Brain microvascular endothelial cell (primary cell): ENCODE measurements around the gene MEGF6.

Experiments
- DNase-seq: peaks from one replicate; pipeline ENCODE4 v3.0.0-alpha.2; 2020
- H3K27ac ChIP-seq: fragments of 250-450 bp; sonication (Bioruptor Pico); 2 replicates; pipeline ENCODE4 v1.5.1; 2020; ENCODE audit warnings: mild to moderate bottlenecking, moderate library complexity
- H3K27me3 ChIP-seq: fragments of 250-450 bp; sonication (Bioruptor Pico); replicated peaks from 2 replicates; pipeline ENCODE4 v1.5.1; 2020; ENCODE audit warnings: mild to moderate bottlenecking
- H3K36me3 ChIP-seq: fragments of 250-450 bp; sonication (Bioruptor Pico); replicated peaks from 2 replicates; pipeline ENCODE4 v1.5.1; 2020; ENCODE audit warnings: mild to moderate bottlenecking
- H3K4me3 ChIP-seq: 2 replicates; pipeline ENCODE4 v1.5.1; 2011; ENCODE audit warnings: low read depth, mild to moderate bottlenecking, control low read depth, low read length, moderate library complexity
- CTCF ChIP-seq: IDR thresholded peaks from 2 replicates; pipeline ENCODE4 v1.5.1; 2011; ENCODE audit warnings: low read depth, mild to moderate bottlenecking, moderate library complexity, low read length, control low read depth, inconsistent platforms; ENCODE audit errors: missing control alignments
- in situ Hi-C: cut with HindIII; loops from 2 replicates; pipeline ENCODE4 v1.10.0; 2017; ENCODE audit warnings: low sequenced_read_pairs, low pct_ligation_motif_present

MEGF6 gene

GRCh38 chr1:3555131-3555920 lies 56.0 kb downstream of the MEGF6 start:
- DNase-seq: no peak
- H3K36me3 ChIP-seq: no peaks in the 10 kb centered on the region
- H3K27ac ChIP-seq: no peak overlapping the region
- TF ChIP-seq CTCF: no peak
- in situ Hi-C loops: no loop called here
- H3K4me3 ChIP-seq: no peak overlapping the region
- H3K27me3 ChIP-seq: no peaks in the 10 kb centered on the region

- no peak for DNase-seq
- no peak overlapping the region for H3K4me3 ChIP-seq
- no peaks in the 10 kb centered on the region for H3K36me3 ChIP-seq
- no peak for TF ChIP-seq CTCF
- in situ Hi-C loops: no loop called here
- H3K27me3 ChIP-seq: no peaks in the 10 kb centered on the region
- H3K27ac ChIP-seq: no peak overlapping the region
Measured at GRCh38 chr1:3553940-3554223, 57.4 kb downstream of the MEGF6 start.

GRCh38 chr1:3553166-3553939 lies 58.0 kb downstream of the MEGF6 start:
- H3K4me3 ChIP-seq: no peak overlapping the region
- in situ Hi-C loops: no loop called here

GRCh38 chr1:3552751-3553150 lies 58.6 kb downstream of the MEGF6 start:
- in situ Hi-C loops: no loop called here

More at GRCh38 chr1:3553166-3553939, 58.0 kb downstream of the MEGF6 start:
- H3K27me3 ChIP-seq: no peaks in the 10 kb centered on the region
- DNase-seq: no peak
- no peaks in the 10 kb centered on the region for H3K36me3 ChIP-seq
- TF ChIP-seq CTCF: no peak
- H3K27ac ChIP-seq: no peak overlapping the region

GRCh38 chr1:3552176-3552575 lies 59.1 kb downstream of the MEGF6 start:
- Histone ChIP-seq H3K27me3 (no peaks in the 10 kb centered on the region), H3K36me3 (no peaks in the 10 kb centered on the region), H3K27ac (no peak overlapping the region), H3K4me3 (no peak overlapping the region)
- in situ Hi-C loops: no loop called here
- no peak for TF ChIP-seq CTCF
- DNase-seq: no peak

More at GRCh38 chr1:3552751-3553150, 58.6 kb downstream of the MEGF6 start:
- Histone ChIP-seq H3K36me3 (no peaks in the 10 kb centered on the region), H3K27me3 (no peaks in the 10 kb centered on the region), H3K27ac (no peak overlapping the region), H3K4me3 (no peak overlapping the region)
- TF ChIP-seq CTCF: no peak
- DNase-seq: no peak
